WTC11 (cell line): Measurements from ENCODE around the gene ARPC1A.

Experiments
- CBFB ChIP-seq: sonication (generic); formaldehyde crosslinking; IDR thresholded peaks from 2 replicates; pipeline ENCODE4 v1.8.1; 2022; ENCODE audit warnings: mild to moderate bottlenecking, low read depth, missing genetic modification reagents
- JUN ChIP-seq: sonication (generic); formaldehyde crosslinking; IDR thresholded peaks from 2 replicates; pipeline ENCODE4 v1.8.0; 2023; ENCODE audit warnings: mild to moderate bottlenecking, missing genetic modification reagents
- MXD4 ChIP-seq: fragments of 250-450 bp; sonication (Bioruptor Pico); IDR thresholded peaks from 2 replicates; pipeline ENCODE4 v1.8.0; 2021; ENCODE audit warnings: mild to moderate bottlenecking, moderate library complexity, borderline replicate concordance
- NR2C2 ChIP-seq: sonication (generic); formaldehyde crosslinking; IDR thresholded peaks from 2 replicates; pipeline ENCODE4 v1.8.0; 2022; ENCODE audit warnings: mild to moderate bottlenecking, missing genetic modification reagents
- RELA ChIP-seq: sonication (generic); formaldehyde crosslinking; IDR thresholded peaks from 2 replicates; pipeline ENCODE4 v1.8.1; 2022; ENCODE audit warnings: missing genetic modification reagents, mild to moderate bottlenecking, borderline replicate concordance
- SP1 ChIP-seq: sonication (generic); formaldehyde crosslinking; conservative IDR thresholded peaks from 2 replicates; pipeline ENCODE4 v1.8.1; 2022; ENCODE audit warnings: missing genetic modification reagents
- TCF7 ChIP-seq: sonication (generic); formaldehyde crosslinking; IDR thresholded peaks from 2 replicates; pipeline ENCODE4 v1.8.0; 2022; ENCODE audit warnings: mild to moderate bottlenecking, low read depth, missing genetic modification reagents, moderate library complexity
- TF ChIP-seq, protein P1 (sequence below): sonication (generic); formaldehyde crosslinking; conservative IDR thresholded peaks from 2 replicates; pipeline ENCODE4 v1.8.1; 2022; ENCODE audit warnings: mild to moderate bottlenecking, missing genetic modification reagents
- TF ChIP-seq, protein P2 (sequence below): fragments of 200-600 bp; IDR thresholded peaks from 2 replicates; pipeline ENCODE4 v1.8.0; 2022; ENCODE audit warnings: antibody characterized with exemption
- TF ChIP-seq, protein P3 (sequence below): sonication (generic); formaldehyde crosslinking; IDR thresholded peaks from 2 replicates; pipeline ENCODE4 v1.8.0; 2022; ENCODE audit warnings: mild to moderate bottlenecking, missing genetic modification reagents

DNA sequence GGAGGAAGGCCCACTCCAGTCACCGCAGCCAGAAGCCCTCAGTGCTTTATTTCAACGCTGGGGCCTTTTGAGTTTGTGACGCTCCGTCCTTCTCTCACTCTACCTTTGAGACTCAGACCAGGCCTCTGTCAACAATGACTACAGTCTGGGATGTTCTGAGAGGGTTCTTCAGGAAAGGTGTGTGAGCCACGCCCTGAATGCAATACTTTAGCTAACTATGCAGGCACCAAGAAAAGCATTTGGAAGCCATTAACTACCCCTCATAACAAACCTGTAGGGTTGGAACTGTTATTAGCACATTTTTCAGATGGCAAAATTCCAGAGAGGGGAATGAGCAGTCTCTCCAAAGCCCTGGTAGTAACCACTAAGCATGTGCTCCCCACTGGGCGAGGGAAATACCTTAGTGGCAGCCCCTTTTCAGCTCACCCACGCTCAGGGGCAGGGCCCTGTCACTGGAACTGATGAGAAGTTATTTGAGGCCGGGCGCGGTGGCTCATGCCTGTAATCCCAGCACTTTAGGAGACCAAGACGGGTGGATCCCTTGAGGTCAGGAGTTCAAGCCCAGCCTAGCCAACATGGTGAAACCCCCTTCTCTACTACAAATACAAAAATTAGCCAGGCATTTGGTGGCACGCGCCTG is 43.2 kb downstream of the ARPC1A start:
- TF ChIP-seq MXD4 (CRISPR knock-in tag) = no peak
- no peak for TF ChIP-seq RELA (CRISPR knock-in tag)
- TF ChIP-seq, protein P1, sequence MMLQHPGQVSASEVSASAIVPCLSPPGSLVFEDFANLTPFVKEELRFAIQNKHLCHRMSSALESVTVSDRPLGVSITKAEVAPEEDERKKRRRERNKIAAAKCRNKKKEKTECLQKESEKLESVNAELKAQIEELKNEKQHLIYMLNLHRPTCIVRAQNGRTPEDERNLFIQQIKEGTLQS (CRISPR knock-in tag) = no peak
- TF ChIP-seq, protein P2, sequence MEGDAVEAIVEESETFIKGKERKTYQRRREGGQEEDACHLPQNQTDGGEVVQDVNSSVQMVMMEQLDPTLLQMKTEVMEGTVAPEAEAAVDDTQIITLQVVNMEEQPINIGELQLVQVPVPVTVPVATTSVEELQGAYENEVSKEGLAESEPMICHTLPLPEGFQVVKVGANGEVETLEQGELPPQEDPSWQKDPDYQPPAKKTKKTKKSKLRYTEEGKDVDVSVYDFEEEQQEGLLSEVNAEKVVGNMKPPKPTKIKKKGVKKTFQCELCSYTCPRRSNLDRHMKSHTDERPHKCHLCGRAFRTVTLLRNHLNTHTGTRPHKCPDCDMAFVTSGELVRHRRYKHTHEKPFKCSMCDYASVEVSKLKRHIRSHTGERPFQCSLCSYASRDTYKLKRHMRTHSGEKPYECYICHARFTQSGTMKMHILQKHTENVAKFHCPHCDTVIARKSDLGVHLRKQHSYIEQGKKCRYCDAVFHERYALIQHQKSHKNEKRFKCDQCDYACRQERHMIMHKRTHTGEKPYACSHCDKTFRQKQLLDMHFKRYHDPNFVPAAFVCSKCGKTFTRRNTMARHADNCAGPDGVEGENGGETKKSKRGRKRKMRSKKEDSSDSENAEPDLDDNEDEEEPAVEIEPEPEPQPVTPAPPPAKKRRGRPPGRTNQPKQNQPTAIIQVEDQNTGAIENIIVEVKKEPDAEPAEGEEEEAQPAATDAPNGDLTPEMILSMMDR = no peak
- TF ChIP-seq TCF7 (CRISPR knock-in tag) = no peak
- no peak for TF ChIP-seq JUN (CRISPR knock-in tag)
- no peak for TF ChIP-seq SP1 (CRISPR knock-in tag)
- no peak for TF ChIP-seq NR2C2
- TF ChIP-seq CBFB (CRISPR knock-in tag) = no peak
- TF ChIP-seq, protein P3, sequence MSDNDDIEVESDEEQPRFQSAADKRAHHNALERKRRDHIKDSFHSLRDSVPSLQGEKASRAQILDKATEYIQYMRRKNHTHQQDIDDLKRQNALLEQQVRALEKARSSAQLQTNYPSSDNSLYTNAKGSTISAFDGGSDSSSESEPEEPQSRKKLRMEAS = no peak
